ENCODE results near the gene NOD1.
"Not testable (repeated sequence)": the region's sequence is repeated elsewhere in the genome, so short reads cannot be mapped to it uniquely, and the experiment has no call there.

NOD1 gene

DNA sequence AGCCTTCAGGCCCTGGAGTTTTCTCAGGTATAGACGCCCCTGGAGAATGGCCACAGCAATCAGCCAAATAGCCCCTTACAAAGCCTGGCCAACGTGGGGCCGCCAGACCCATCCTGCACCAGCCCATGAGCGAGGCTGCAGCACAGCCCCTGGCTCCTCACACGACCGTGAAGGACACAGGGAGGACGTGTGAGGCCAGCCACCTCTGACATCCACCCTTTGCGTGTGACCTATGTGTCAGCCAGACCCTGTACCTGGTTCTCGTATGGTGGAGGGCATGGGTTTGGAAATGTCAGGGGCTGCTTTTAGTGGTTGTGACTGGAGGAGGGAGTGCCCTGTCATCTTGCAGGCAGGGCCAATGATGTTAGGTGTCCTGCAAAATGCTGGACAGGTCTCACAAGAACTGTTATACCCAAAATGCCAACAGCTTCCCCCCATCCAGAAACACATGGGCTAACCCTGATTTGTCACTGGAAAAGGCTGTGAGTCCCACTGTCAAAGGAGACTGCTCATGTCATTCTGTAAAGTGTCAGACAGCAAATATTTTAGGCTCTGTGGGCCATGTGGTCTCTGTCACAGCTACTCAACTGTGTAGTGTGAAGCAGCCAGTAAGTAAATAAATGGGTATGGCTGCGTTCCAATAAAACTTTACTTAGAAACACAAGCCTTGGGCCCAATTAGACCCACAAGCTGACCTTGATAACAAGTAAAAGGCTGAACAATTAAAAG lies 30.0 kb downstream of the NOD1 start:
- DNase-seq = no peak

DNA sequence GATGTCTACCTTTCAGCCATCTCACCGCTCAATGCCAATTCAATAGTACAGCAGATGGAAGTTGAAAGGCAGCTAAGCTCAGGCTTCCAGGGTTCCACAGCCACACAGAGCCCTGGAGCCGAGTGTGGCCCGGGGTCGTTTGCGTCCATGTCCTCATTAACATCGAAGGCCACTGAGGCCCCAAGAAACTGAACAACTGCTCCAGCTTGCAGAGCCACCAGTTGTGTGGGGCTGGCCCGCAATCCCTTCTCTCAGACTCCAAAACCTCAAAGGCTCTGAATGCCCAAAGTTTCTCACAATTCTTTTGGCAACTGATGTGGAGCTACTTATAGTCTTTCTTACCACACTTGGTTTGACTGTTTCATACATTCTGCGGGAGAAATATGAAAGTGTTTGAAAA lies 31.1 kb downstream of the NOD1 start:
- DNase-seq = no peak

DNA sequence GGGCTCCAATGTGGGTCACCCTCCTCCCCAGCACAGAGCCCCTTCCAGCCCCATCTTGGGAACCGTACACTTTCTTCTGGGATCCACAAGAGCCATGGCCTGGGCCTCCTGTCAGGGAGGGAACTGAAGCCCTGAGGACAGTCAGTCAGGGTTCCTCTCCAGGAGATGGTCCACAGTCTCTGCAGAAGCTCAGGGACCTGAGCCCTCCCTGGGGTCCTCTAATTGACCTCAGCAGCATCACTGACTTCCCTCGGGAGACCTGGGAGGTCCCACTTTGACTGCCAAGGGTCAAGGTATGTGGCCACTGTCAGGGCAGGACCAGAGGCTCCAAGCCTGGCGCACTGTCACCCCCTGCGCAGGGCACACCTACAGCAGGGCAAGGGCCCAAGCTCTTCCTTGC lies 32.3 kb downstream of the NOD1 start:
- no peak for DNase-seq

DNA sequence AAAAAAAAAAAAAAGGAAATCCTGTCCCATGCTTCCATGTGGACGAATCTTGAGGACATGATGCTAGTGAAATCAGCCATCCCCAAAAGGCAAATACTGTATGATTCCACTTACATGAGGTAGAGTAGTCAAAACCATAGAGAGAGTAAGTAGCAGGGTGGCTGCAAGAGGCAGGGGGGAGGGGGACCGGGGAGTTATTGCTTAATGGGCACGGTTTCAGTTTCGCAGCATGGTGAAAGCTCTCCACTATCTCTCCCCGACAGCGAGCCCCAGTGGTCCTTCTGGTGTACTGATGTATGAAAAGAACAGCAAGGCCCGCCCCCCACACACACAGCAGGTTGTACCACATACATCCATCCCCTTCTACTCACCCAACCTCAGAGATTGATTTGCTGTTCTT lies 32.8 kb downstream of the NOD1 start:
- DNase-seq = peak; percentile 94

DNA sequence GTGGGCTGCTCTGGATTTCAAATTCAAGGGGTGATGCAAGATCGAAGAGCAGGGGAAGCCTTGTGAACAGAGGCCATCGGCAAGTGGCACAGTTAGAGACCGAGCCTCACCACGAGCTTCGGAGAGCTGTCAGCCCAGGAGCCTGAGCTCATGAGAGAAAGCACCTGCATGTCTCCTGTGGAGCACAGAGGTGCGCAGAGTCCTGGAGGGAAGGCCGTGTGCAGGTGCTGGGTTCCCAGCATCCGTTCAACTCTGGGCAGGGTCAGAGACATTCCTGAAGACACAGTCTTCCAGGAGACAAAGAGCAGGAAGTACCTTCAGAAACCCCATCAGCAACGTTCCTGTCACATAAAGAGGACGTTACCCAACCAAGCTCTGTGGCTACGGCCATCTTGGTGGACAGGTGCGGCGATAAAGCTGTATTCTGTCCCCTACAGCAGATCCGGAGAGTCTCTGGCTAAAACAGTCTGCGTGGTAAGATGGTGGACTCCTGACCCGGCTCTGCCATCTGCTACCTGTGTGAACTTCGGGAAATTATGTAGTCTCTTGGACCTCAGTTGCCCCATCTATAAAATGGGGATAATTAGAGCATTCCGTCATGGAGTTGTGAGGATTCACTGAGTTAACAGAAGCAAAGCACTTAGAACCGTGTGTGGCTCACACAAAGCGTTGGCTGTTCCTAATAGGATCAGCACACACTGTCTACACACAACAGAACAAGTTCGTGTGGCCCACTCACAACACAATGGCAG lies 40.6 kb downstream of the NOD1 start:
- DNase-seq = no peak

DNA sequence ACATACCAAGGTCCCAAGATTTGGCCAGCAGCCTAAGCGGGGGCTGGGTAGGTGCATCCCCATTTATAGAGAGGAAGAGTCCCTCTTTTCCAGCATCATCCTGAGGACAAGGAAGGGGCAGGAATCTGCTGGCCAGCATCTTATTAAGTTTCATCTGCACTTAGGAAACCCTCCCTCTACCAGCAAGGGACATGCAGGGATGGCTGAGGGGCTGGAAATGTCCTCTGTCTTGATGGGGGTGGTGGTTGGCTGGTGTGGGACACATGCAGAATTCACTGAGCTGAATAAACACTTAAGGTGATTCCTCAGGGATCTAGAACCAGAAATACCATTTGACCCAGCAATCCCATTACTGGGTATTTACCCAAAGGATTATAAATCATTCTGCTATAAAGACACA lies 42.1 kb downstream of the NOD1 start:
- no peak for DNase-seq

DNA sequence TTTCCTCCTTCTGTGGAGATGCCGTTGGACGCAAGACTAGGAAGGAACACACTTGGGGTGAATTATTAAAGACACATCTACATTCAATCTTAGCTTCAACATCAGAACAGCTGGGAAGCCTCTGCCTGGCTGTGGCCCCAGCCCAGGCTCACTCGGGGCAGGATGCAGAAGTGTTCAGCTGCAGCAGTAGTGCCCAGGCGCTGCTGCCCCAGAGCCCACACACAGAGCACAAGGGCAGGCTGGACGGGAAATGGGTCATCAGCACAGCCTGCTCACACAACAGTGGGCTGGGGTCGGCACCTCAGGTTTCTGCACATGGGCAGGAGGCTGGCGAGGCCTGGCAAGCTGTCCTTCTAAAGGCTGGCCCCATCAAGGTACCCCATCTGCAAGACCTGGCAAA lies 42.5 kb downstream of the NOD1 start:
- DNase-seq = no peak

DNA sequence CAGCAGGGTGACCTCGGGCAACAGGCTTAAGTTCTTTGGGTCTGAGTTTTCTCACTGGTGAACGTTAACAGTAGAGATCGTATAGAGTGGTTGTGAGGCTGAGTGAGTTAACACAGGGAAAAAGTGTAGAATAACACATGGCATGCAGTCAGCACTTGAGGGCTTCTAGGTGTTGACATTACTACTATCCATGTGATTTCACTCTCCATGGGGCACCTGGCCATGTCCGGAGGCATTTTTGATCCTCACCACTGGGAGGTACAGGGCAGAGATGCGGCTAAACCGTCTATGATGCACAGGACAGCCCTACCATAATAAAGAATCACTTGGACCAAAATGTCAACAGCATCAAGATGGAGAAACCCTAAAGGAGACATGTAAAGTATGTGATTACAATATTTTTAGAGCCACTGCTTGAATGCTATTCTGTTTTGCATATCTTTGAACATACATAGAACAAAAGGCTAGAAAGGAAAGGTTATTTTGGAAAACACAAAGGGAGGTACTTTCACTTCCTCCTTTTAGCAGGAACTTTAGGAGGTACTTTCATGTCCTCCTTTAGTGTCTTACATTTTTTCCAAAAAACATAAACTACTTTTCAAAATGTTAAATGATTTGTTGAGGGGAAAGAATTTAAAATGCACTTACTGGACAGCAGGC lies 44.3 kb downstream of the NOD1 start:
- no peak for DNase-seq

DNA sequence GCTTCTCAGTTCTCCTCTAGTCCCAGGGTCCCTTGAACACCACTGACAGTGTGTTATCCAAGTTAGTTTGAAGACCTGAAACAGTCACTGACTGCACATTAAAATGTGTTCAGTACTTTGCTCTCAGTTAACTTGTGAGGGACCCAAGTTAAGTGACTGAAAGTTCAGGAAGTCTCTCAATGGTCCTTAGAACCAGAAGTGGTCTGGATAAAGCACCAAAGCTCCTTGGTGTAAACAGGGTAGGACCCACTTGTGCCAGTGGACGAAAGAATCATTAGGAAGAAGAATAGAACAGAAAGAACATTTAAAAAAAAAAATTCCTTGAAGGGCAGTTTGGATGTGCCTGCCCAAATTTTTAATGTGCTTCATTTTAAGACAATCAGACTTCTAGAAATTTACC lies 45.1 kb downstream of the NOD1 start:
- no peak for DNase-seq

DNA sequence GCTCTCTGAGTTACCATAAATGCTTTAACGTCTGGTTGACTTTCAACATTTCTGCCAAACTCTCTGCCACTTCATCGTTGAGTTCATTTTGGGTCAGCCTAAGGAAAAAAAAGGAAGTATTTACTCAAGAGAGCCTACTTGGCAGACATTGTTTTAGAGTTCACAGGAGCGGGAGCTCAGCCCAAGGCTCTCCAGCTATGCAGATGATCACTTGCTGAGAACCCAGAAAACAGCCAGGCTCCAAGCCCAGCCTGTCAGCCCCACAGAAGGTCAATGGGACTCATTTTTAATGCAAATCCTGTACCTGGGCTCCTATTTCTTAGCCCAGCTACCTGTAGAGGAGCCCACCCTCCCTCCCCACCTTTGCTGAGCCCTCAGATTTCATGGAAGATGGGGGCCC lies 45.5 kb downstream of the NOD1 start:
- no peak for DNase-seq

DNA sequence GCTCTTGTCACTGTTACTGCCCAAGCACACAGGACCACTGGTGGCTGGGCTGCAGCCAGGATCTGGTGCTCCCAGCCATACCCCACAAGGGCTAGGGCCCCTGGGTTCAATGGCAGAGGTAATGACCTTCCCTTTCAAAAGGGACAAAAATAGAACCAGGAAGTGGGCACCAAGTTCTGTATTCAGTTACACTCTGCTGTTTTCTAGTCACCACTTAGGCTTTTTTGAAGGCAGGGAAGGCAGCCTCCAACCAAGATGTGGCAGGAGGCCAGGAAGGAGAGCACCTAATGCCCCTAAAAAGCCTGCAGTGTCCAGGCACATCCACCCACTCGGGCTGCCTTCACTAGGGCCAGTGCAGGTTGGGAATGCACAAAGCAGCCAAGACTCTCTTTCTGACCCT lies 47.8 kb downstream of the NOD1 start:
- DNase-seq = no peak

DNA sequence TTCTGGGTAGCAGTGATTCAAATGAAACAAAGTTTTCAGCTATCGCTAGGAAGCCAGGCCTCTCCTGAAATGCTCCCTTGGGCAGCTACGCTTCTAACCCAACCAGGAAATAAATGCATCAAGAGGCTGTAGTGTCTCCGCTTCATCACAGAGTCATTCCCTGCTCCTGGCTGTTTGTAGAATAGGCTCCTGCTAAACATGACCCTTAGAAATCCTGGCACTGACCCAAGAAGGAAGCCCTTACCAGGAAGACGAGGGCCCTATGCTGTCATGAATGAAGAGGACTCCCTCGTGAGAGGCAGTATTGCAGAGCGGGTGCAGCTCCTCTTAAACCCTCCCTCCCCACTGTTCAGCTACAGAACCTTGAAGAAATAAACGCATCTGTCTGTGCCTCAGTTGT lies 48.3 kb downstream of the NOD1 start:
- peak; percentile 78 for DNase-seq

DNA sequence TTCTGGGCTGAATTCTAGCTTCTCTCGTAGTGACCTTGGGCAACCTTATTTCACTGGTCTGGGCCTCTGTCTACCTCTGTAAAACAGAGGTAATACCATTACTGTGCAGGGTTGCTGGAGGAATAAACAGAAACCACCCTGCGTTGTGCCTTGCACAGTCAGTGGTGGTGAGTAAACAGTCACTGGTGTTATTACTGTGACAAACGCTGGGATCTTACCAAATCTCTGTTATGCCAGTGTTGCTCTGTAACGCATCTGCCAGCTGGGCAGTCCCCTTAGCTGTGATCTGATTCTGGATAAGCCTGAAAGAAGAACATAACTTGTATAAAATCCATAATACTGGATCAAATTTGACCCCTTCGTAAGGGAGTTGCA lies 49.4 kb downstream of the NOD1 start:
- DNase-seq = no peak

DNA sequence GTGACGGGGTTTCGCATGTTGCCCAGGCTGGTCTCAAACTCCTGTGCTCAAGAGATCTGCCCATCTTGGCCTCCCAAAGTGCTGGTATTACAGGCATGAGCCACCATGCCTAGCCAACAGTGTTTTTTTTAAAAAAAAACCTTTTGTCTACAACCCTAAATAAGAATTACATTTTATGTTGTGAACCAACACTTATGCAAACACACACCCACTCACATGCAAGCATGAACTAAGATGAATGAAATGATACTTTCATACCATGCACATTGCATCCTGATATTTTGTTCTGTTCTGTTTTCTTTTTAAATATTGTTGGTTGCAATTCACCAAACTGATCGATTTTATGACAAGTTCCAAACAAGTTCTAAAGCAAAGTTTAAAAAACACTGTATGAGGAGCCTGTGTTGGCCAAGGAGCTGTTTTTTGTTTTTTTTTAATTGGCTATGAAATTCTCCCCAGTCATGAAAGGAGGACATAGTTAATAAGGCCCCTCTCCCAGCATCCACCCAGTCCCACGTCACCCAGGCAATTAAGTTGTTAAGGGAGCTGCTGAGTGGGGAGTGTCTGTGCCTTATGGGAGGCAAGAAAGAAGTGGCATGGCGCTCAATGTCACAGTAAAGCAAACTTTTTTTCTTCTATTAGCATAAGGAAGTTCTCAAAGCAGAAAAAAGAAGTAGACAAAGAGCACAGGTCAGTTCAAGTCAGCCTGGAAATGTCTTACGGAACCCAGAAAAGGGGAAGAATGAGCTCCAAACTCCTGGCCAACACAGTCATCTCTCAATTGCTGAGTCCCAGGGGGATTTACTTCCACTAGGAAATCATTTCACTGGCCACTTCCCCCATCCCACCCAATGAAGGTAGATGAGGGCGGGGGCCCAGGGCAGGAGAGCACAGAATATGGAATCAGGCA lies 50.1 kb downstream of the NOD1 start:
- DNase-seq = no peak

DNA sequence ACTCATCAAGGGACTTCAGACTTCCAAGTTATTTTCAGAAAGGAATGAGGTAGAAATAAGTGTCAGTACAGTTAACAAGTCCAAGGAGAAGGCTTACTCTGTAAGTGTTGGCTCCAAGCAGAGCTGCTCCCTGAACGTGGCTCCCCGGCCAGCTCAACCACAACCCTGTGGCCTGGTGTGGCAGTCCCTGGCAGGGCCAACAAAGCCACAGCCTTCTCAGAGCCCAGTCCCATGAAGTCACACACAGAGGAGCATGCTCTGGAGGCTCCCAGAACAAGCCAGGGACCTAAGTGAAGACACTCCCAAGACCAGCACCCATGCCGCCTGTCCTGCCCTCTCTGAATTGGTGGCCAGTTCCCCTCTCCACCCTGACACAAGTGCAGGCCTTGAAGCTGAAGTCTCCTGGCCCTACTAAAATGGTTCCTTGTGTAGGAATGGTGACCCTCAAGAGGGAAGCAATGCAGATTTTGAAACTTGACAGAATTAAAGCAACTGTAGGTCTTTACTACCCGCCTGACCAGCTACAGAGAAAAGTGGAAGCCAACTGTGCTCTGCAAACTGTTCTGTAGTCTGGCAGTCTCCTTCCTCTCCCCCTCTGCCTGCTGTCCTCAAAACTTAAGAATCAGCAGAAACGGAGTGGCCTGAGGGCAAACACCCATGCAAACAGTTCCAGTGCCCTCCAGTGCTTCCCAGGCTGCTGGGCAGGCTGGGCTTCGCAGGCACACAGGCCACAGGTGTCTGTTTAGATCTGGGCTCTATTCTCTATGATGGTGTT lies 51.1 kb downstream of the NOD1 start:
- DNase-seq = no peak

DNA sequence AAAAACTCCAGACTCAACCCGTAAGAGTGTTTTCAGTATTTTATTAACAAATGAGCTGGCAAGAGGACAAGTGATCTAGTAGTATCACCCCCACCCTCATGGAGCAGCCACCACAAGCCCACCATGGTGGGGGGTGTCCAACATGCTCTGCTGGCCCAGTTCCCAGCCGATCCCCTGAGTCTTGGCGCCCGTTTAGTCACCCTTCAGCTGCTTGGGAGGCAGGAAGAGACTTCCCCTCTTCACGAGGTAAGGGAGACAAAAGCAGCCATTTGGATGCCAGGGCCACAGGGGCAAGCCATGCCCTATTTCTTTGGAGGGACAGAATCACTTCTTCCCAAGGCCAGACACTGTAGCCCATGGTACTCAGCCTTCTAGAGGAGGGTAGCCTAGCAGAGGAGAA lies 54.1 kb downstream of the NOD1 start:
- no peak for DNase-seq

DNA sequence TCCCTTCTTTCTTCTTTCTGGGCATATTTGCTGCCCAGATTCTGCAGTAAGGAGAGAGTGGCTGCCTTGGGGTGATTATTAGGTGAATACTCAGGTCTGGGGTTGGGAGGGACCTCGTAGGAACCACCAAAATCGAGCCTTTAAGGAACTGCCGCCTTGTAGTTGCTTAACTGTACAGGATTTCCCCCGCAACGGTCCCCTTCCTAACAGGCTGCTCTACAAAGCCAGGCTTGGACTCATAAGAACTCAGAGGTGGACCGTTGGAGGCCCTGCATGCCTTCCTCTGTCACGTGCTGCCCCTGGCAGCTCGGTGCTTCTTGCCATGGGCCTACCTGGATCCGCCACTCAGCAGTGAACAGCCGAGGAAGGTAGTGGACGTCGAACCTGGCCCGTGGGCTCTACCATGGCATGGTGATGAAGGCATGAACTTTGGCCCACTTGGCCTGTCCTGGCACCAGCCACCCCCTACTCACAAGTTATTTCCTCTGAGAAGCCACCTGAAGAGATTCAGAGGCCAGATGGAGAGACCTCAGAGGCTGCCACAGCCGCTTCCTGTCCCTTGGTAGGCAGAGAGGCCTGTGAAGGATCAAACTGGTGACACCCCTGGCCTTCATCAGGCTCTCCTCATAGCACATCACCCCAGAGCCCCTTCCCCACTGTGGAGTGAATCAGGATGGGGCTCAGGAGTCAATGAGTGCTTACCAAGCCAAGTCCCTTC lies 54.6 kb downstream of the NOD1 start:
- no peak for DNase-seq

DNA sequence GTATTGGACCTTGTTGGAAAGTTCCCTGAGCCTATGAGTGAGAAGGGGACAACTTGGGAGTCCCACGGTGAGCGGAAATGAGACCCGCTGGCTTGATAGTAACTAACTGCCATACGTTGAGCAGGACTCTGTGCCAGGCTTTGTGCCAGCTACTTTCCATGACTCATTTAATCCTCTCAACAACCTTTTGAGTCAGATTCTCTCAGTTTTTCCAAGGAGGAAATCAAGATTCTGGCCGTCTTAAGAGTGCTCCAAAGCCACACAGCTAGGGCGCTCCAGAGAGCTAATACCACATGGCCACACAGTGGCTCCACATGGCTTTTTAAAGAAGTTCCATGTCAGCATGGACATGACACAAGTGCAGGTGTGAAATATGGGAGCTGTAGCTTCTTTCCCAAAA lies 55.7 kb downstream of the NOD1 start:
- no peak for DNase-seq

DNA sequence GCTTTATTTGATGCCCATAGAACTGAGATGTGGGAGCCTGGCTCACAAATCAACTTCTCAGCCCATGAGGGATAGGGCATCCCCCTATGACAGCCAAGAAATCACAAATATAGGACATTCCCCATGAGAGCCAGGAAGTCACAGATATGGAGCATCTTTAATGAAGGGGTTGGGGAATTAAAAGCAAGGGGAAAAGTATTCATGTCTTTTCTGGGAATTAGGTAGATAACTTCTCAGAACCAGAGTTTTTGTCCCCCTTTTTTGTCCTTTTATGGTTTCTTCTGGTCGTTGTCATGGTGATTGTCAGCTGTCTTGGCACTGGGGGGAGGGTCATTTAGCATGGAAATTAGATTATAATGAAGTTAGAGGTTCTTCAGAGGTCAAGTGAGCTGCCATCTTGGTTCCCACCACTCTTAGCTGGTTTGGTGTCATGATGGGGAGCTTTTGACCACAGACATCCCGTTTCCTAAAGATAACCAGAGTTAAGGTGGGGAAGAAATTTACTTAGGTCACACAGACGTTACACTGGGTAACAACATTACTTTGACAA lies 56.9 kb downstream of the NOD1 start:
- no peak for DNase-seq

DNA sequence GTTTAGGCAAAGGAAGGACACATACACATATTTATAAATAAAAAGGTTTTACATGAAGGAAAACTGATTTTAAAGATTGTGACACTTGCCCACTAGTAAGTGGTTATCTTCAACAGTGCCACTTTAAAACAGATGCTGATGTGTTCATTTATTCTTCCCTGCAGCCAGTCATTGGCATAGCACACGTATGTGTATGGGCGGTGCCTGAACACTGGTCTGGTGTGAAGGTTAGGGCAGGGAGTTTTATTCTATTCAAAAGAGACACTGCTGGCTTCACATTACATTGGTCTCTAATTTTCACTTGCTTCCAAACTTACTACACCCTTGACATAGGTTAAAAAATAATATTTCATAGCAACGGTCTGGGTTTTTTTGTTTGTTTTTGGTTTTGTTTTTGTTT lies 57.9 kb downstream of the NOD1 start:
- DNase-seq = no peak

DNA sequence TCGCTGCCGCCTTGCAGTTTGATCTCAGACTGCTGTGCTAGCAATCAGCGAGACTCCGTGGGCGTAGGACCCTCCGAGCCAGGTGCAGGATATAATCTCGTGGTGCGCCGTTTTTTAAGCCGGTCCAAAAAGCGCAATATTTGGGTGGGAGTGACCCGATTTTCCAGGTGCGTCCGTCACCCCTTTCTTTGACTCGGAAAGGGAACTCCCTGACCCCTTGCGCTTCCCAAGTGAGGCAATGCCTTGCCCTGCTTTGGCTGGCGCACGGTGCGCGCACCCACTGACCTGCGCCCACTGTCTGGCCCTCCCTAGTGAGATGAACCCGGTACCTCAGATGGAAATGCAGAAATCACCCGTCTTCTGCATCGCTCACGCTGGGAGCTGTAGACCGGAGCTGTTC lies 58.5 kb downstream of the NOD1 start:
- DNase-seq = not testable (repeated sequence)
